ENCODE results near the gene QPCTL. TPM values are rescaled to one million over a fixed set of nuclear protein-coding genes. Genes with fewer than 3 reads are reported as not detected.

Gene QPCTL
- total and polyA plus RNA-seq, 2 of the 4 experiments (the other 2 are of a cell fraction) = 6.6 to 11.5 TPM

DNA sequence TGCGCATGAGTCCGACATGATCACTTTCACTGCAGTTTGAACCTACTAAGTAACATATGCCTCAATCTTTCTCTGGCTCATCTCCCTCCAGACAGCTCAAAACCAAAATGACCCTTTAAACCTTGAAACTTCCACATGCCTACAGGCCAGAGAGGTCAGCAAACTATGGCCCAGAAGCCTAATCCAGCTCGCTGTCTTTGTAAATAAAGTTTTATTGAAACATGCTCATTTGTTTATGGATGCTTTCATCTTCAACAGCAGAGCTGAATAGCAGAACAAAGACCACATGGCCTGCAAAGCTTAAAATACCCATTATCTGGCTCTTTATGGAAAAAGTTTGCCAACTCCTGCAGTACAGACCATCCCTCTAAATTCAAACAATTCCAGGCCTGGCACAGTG, 22.7 kb downstream of the QPCTL start:
- Histone ChIP-seq H4K91ac (ENCODE audit: insufficient read depth, low read depth, low read length) (no peak overlapping the region), H3K18ac (ENCODE audit: low read depth, low read length) (no peak overlapping the region), H2BK5ac (ENCODE audit: low read depth, low read length, poor library complexity, severe bottlenecking) (no peak overlapping the region), H3K9ac (ENCODE audit: low read depth, low read length) (no peak overlapping the region), H3K23ac (ENCODE audit: low read depth, low read length) (no peak overlapping the region), H3K14ac (replicated peaks; ENCODE audit: low read depth, low read length) (no peak overlapping the region), H2BK20ac (ENCODE audit: low read depth, low read length) (no peak overlapping the region), H4K5ac (ENCODE audit: low read depth, low read length) (no peak overlapping the region), H3K4me1 (ENCODE audit: control insufficient read depth, insufficient read depth, low read length) (peaks cover 7% of the 10 kb centered on the region), H4K20me1 (ENCODE audit: insufficient read depth, low read length) (no peaks in the 10 kb centered on the region), H3K79me1 (ENCODE audit: low read depth in 1 of 2, low read length in 2 of 2) (peaks cover 32 to 84% of the 10 kb centered on the region in 2 experiments), H3K9me1 (ENCODE audit: insufficient read depth, low read length) (no peaks in the 10 kb centered on the region), H3K9me3 (ENCODE audit: control insufficient read depth, insufficient read depth, low read length) (no peaks in the 10 kb centered on the region), H3K27me3 (ENCODE audit: control insufficient read depth, insufficient read depth, low read length) (no peaks in the 10 kb centered on the region), H3K4ac (ENCODE audit: low read depth, low read length) (no peak overlapping the region; the same call in 1 of the 2 replicates), H4K8ac (ENCODE audit: low read depth in 2 of 2, low read length in 2 of 2) (no peak overlapping the region), H3K27ac (ENCODE audit: insufficient read depth, low read length) (no peak overlapping the region), H2BK120ac (ENCODE audit: low read depth, low read length) (no peak overlapping the region), H3K56ac (ENCODE audit: extremely low read depth, insufficient read depth, low read length) (no peak overlapping the region), H3K36me3 (ENCODE audit: control insufficient read depth, insufficient read depth, low read length) (peaks cover 19% of the 10 kb centered on the region), H3K4me3 (ENCODE audit: insufficient read depth, low read depth, low read length) (no peak overlapping the region), H2AK9ac (replicated peaks; ENCODE audit: low read depth, low read length, poor library complexity) (no peak overlapping the region), H2AK5ac (ENCODE audit: low read depth, low read length) (no peak overlapping the region), H2BK15ac (ENCODE audit: low read depth, low read length) (no peak overlapping the region), H3K4me2 (ENCODE audit: low read depth, low read length) (no peak overlapping the region), H2AFZ (replicated peaks; ENCODE audit: low read length, poor library complexity) (no peak overlapping the region)
- in situ Hi-C loops (cut with MboI; ENCODE audit: low sequenced_read_pairs) (no loop called here), intact Hi-C loops (cut with micrococcal nuclease) (no loop called here), dilution Hi-C loops (cut with HindIII; ENCODE audit: low sequenced_read_pairs, unreplicated experiment) (no loop called here)
- no peak for DNase-seq
- no peak for ATAC-seq (ENCODE audit: low read depth)
- POLR2A ChIA-PET (ENCODE audit: unreplicated experiment) = interaction anchor here (0.7 kb wide), 1 partner anchor 38 kb away, joined by 3 read pairs; no protein-coding TSS in a partner anchor
- BruUV-seq (replicated peaks) = no TSS peak
- CTCF ChIA-PET = no interaction called here
- WGBS, 2 experiments (ENCODE audit: extremely low coverage in 2 of 2, insufficient read length in 1 of 2) = no CpG with 5 or more reads among the region's 3 CpGs
- TF ChIP-seq BHLHE40 (IDR thresholded peaks at IDR 0.05; ENCODE audit: low read depth, low read length) (no peak), SMC3 (IDR thresholded peaks at IDR 0.05; ENCODE audit: low read depth, low read length) (no peak), MAZ (IDR thresholded peaks at IDR 0.05; ENCODE audit: borderline replicate concordance, low read depth, low read length) (no peak), POLR2A (IDR thresholded peaks at IDR 0.05; ENCODE audit: low read depth, low read length) (no peak), RCOR1 (IDR thresholded peaks at IDR 0.05; ENCODE audit: insufficient replicate concordance, low read length) (no peak), NFE2L2 (IDR thresholded peaks at IDR 0.05; ENCODE audit: low read depth, low read length) (no peak), CEBPB (IDR thresholded peaks at IDR 0.05; ENCODE audit: low read depth, low read length) (no peak), RAD21 (IDR thresholded peaks at IDR 0.05; ENCODE audit: low read length) (no peak), MXI1 (IDR thresholded peaks at IDR 0.05; ENCODE audit: borderline replicate concordance, low read depth, low read length) (no peak), FOS (IDR thresholded peaks at IDR 0.05; ENCODE audit: low read depth, low read length) (no peak), CHD1 (IDR thresholded peaks at IDR 0.05; ENCODE audit: low read depth, low read length) (no peak), RFX5 (IDR thresholded peaks at IDR 0.05; ENCODE audit: low read depth, low read length) (no peak), MAFK (IDR thresholded peaks at IDR 0.05; ENCODE audit: low read depth, low read length) (no peak)
- TF ChIP-seq, protein P1, sequence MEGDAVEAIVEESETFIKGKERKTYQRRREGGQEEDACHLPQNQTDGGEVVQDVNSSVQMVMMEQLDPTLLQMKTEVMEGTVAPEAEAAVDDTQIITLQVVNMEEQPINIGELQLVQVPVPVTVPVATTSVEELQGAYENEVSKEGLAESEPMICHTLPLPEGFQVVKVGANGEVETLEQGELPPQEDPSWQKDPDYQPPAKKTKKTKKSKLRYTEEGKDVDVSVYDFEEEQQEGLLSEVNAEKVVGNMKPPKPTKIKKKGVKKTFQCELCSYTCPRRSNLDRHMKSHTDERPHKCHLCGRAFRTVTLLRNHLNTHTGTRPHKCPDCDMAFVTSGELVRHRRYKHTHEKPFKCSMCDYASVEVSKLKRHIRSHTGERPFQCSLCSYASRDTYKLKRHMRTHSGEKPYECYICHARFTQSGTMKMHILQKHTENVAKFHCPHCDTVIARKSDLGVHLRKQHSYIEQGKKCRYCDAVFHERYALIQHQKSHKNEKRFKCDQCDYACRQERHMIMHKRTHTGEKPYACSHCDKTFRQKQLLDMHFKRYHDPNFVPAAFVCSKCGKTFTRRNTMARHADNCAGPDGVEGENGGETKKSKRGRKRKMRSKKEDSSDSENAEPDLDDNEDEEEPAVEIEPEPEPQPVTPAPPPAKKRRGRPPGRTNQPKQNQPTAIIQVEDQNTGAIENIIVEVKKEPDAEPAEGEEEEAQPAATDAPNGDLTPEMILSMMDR (conservative IDR thresholded peaks at IDR 0.05; ENCODE audit: low read depth, low read length) = no peak
- TF ChIP-seq, protein P2, sequence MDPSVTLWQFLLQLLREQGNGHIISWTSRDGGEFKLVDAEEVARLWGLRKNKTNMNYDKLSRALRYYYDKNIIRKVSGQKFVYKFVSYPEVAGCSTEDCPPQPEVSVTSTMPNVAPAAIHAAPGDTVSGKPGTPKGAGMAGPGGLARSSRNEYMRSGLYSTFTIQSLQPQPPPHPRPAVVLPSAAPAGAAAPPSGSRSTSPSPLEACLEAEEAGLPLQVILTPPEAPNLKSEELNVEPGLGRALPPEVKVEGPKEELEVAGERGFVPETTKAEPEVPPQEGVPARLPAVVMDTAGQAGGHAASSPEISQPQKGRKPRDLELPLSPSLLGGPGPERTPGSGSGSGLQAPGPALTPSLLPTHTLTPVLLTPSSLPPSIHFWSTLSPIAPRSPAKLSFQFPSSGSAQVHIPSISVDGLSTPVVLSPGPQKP (IDR thresholded peaks at IDR 0.05; ENCODE audit: borderline replicate concordance, low read depth, low read length) = no peak
- TF ChIP-seq, protein P3, sequence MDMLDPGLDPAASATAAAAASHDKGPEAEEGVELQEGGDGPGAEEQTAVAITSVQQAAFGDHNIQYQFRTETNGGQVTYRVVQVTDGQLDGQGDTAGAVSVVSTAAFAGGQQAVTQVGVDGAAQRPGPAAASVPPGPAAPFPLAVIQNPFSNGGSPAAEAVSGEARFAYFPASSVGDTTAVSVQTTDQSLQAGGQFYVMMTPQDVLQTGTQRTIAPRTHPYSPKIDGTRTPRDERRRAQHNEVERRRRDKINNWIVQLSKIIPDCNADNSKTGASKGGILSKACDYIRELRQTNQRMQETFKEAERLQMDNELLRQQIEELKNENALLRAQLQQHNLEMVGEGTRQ (IDR thresholded peaks at IDR 0.05; ENCODE audit: low read depth, low read length) = no peak

Measured in IMR-90 (cell line).